H1 (cell line): ENCODE data around the gene PCDH9. TPM values are rescaled to one million over a fixed set of nuclear protein-coding genes. Genes with fewer than 3 reads are reported as not detected.

Source experiments
- CTCF ChIA-PET: fragments of 300-600 bp; sonication (Branson Sonifier 250); formaldehyde crosslinking; loops from one replicate; lab custom pipeline; 2021; ENCODE audit not compliant: partially characterized antibody; lab: Charles Lee
- POLR2A ChIA-PET: fragments of 300-600 bp; sonication (Branson Sonifier 250); formaldehyde crosslinking; loops from one replicate; lab custom pipeline; 2021; ENCODE audit warnings: inconsistent platforms; ENCODE audit not compliant: partially characterized antibody; lab: Charles Lee
- DNase-seq, 2 experiments: peaks; one replicate each; pipeline versions ENCODE4 v3.0.0 to v3.0.0-alpha.2; 2010 to 2022; ENCODE audit warnings: low spot score in 2 of 2, low read depth in 1 of 2, mixed read lengths in 1 of 2
- FAIRE-seq: peaks from 2 replicates; lab custom pipeline; 2011; peaks lifted over from hg19 to GRCh38; lab: Jason Lieb, UNC
- H2AFZ ChIP-seq: 2 replicates; pipeline ENCODE4 v1.8.1; 2012; ENCODE audit warnings: low read length, inconsistent platforms
- H2AK5ac ChIP-seq: 2 replicates; pipeline ENCODE4 v1.6.1; 2013; ENCODE audit warnings: low read depth, low read length
- H2BK120ac ChIP-seq: replicated peaks from 2 replicates; pipeline ENCODE3; 2013; ENCODE audit warnings: low read depth, low read length, inconsistent platforms
- H2BK12ac ChIP-seq: 2 replicates; pipeline ENCODE4 v1.6.1; 2013; ENCODE audit warnings: low read depth, low read length
- H2BK15ac ChIP-seq: 2 replicates; pipeline ENCODE4 v1.6.1; 2013; ENCODE audit warnings: low read length
- H2BK20ac ChIP-seq: 2 replicates; pipeline ENCODE4 v1.6.1; 2013; ENCODE audit warnings: low read length
- H2BK5ac ChIP-seq: 2 replicates; pipeline ENCODE4 v1.6.1; 2013; ENCODE audit warnings: low read depth, low read length
- H3K14ac ChIP-seq: 2 replicates; pipeline ENCODE4 v1.6.1; 2013; ENCODE audit warnings: inconsistent platforms; ENCODE audit not compliant: insufficient read length
- H3K18ac ChIP-seq: 2 replicates; pipeline ENCODE4 v1.6.1; 2013; ENCODE audit warnings: low read length; ENCODE audit errors: extremely low read depth
- H3K23ac ChIP-seq: 2 replicates; pipeline ENCODE4 v1.6.1; 2013; ENCODE audit warnings: inconsistent platforms; ENCODE audit not compliant: insufficient read length
- H3K23me2 ChIP-seq: 2 replicates; pipeline ENCODE4 v1.6.1; 2013; ENCODE audit warnings: low read depth, low read length
- H3K27ac ChIP-seq: 2 replicates; pipeline ENCODE4 v1.6.1; 2011; ENCODE audit warnings: low read depth, low read length, inconsistent platforms
- H3K27me3 ChIP-seq, 4 experiments: replicated peaks in 1 of 4; 1 replicate in 1 of 4; 2 replicates in 3 of 4; pipeline versions ENCODE4 v1.6.1 to v1.8.1; 2011 to 2013; ENCODE audit warnings: low read length in 3 of 4, mild to moderate bottlenecking in 3 of 4, inconsistent platforms in 2 of 4, mixed read lengths in 2 of 4, moderate library complexity in 1 of 4; ENCODE audit not compliant: control insufficient read depth in 3 of 4, insufficient read depth in 3 of 4; ENCODE audit errors: extremely low read depth in 1 of 4
- H3K36me3 ChIP-seq, 4 experiments: 2 replicates each; pipeline versions ENCODE4 v1.6.1 to v1.8.1; 2011 to 2013; ENCODE audit warnings: mild to moderate bottlenecking in 4 of 4, low read length in 3 of 4, moderate library complexity in 2 of 4, control low read depth in 1 of 4, inconsistent platforms in 1 of 4; ENCODE audit not compliant: insufficient read depth in 4 of 4, control insufficient read depth in 2 of 4
- H3K4ac ChIP-seq: replicated peaks from 2 replicates; pipeline ENCODE3; 2013; ENCODE audit warnings: low read length, low read depth, mixed read lengths, inconsistent platforms; ENCODE audit not compliant: insufficient read length
- H3K4me1 ChIP-seq, 4 experiments: replicated peaks in 1 of 4; 1 replicate in 1 of 4; 2 replicates in 3 of 4; pipeline versions ENCODE4 v1.6.1 to v1.8.1; 2011 to 2013; ENCODE audit warnings: low read length in 3 of 4, inconsistent platforms in 2 of 4, mixed read lengths in 1 of 4; ENCODE audit not compliant: insufficient read depth in 4 of 4, control insufficient read depth in 3 of 4
- H3K4me2 ChIP-seq, 2 experiments: 2 replicates each; pipeline versions ENCODE4 v1.6.1 to v1.8.1; 2011 to 2013; ENCODE audit warnings: low read depth in 2 of 2, low read length in 2 of 2, control low read depth in 1 of 2, inconsistent platforms in 1 of 2, mild to moderate bottlenecking in 1 of 2; ENCODE audit not compliant: insufficient read depth in 1 of 2
- H3K4me3 ChIP-seq, 4 experiments: fragments of 200-600, 300-600 bp in 1 of 4; sonication (generic), shearing (Covaris generic), sonication (Bioruptor Twin) in 1 of 4; 2 replicates each; pipeline versions ENCODE4 v1.5.1 to v1.8.1; 2011 to 2016; ENCODE audit warnings: low read length in 4 of 4, low read depth in 3 of 4, control low read depth in 2 of 4, inconsistent platforms in 2 of 4, mild to moderate bottlenecking in 2 of 4, mixed read lengths in 1 of 4, moderate library complexity in 1 of 4; ENCODE audit not compliant: insufficient read depth in 2 of 4; ENCODE audit errors: extremely low read depth in 1 of 4
- H3K56ac ChIP-seq: replicated peaks from 2 replicates; pipeline ENCODE3; 2013; ENCODE audit warnings: low read depth, mild to moderate bottlenecking, mixed read lengths, low read length, inconsistent platforms; ENCODE audit not compliant: insufficient read length
- H3K79me1 ChIP-seq: 2 replicates; pipeline ENCODE4 v1.6.1; 2013; ENCODE audit warnings: low read depth, low read length, control low read depth
- H3K79me2 ChIP-seq, 2 experiments: 2 replicates each; pipeline versions ENCODE4 v1.6.1 to v1.8.1; 2012 to 2013; ENCODE audit warnings: low read length in 2 of 2, mild to moderate bottlenecking in 2 of 2, inconsistent platforms in 1 of 2; ENCODE audit not compliant: insufficient read depth in 2 of 2, control insufficient read depth in 1 of 2
- H3K9ac ChIP-seq, 4 experiments: replicated peaks in 1 of 4; 1 replicate in 1 of 4; 2 replicates in 3 of 4; pipeline versions ENCODE4 v1.6.1 to v1.8.1; 2011 to 2013; ENCODE audit warnings: low read depth in 3 of 4, low read length in 3 of 4, control low read depth in 2 of 4, mild to moderate bottlenecking in 2 of 4, moderate library complexity in 2 of 4, inconsistent platforms in 1 of 4; ENCODE audit errors: extremely low read depth in 1 of 4
- H3K9me3 ChIP-seq, 2 experiments: 2 replicates each; pipeline versions ENCODE4 v1.6.1 to v1.8.1; 2012 to 2013; ENCODE audit warnings: mild to moderate bottlenecking in 2 of 2, moderate library complexity in 2 of 2, control low read depth in 1 of 2, inconsistent platforms in 1 of 2, low read depth in 1 of 2, low read length in 1 of 2, mixed read lengths in 1 of 2; ENCODE audit not compliant: insufficient read depth in 2 of 2
- H4K20me1 ChIP-seq, 2 experiments: replicated peaks in 1 of 2; 2 replicates each; pipeline versions ENCODE3 to v1.8.1; 2011 to 2013; ENCODE audit warnings: inconsistent platforms in 2 of 2, low read length in 2 of 2, mild to moderate bottlenecking in 1 of 2; ENCODE audit not compliant: insufficient read depth in 2 of 2, control insufficient read depth in 1 of 2
- H4K5ac ChIP-seq: 2 replicates; pipeline ENCODE4 v1.6.1; 2013; ENCODE audit warnings: low read length, low read depth, mixed read lengths, inconsistent platforms; ENCODE audit not compliant: insufficient read length
- H4K8ac ChIP-seq: 2 replicates; pipeline ENCODE4 v1.8.0; 2013; ENCODE audit warnings: mild to moderate bottlenecking, moderate library complexity, low read length, inconsistent platforms; ENCODE audit not compliant: insufficient read depth; ENCODE audit errors: extremely low read depth
- H4K91ac ChIP-seq: replicated peaks from 2 replicates; pipeline ENCODE3; 2013; ENCODE audit warnings: low read length, mixed read lengths, inconsistent platforms; ENCODE audit not compliant: insufficient read length
- BACH1 ChIP-seq: IDR thresholded peaks from 2 replicates; pipeline ENCODE4 v1.6.1; 2012; ENCODE audit warnings: low read length, improper control_type of control experiment
- BCL11A ChIP-seq, 2 experiments: IDR thresholded peaks; one replicate each; pipeline ENCODE4 v1.6.1; 2011; ENCODE audit warnings: low read depth in 2 of 2, low read length in 2 of 2, mild to moderate bottlenecking in 2 of 2
- CBX8 ChIP-seq: fragments of 300-800, 300-1000 bp; sonication (generic); IDR thresholded peaks from 2 replicates; pipeline ENCODE4 v1.7.1; 2016; ENCODE audit warnings: low read depth, low read length, borderline replicate concordance
- CTBP2 ChIP-seq: IDR thresholded peaks from 2 replicates; pipeline ENCODE4 v1.7.0; 2011; ENCODE audit warnings: borderline replicate concordance, mild to moderate bottlenecking, moderate library complexity, mixed read lengths, low read length; ENCODE audit not compliant: insufficient read depth, insufficient read length
- KDM1A ChIP-seq: fragments of 200-600, 300-600 bp; sonication (generic); IDR thresholded peaks from 2 replicates; pipeline ENCODE4 v1.7.1; 2016; ENCODE audit warnings: mild to moderate bottlenecking, low read length, borderline replicate concordance
- MAFK ChIP-seq: IDR thresholded peaks from 2 replicates; pipeline ENCODE4 v1.6.1; 2012; ENCODE audit warnings: low read depth, mild to moderate bottlenecking, improper control_type of control experiment, low read length
- NANOG ChIP-seq: IDR thresholded peaks from 2 replicates; pipeline ENCODE4 v1.6.1; 2011; ENCODE audit warnings: low read length, low read depth, mild to moderate bottlenecking, inconsistent platforms; ENCODE audit not compliant: insufficient read depth, poor library complexity, severe bottlenecking
- NRF1 ChIP-seq: IDR thresholded peaks from 2 replicates; pipeline ENCODE4 v1.6.1; 2011; ENCODE audit warnings: mild to moderate bottlenecking, low read depth, low read length, improper control_type of control experiment
- SIX5 ChIP-seq: IDR thresholded peaks from 2 replicates; pipeline ENCODE4 v1.6.1; 2011; ENCODE audit warnings: mild to moderate bottlenecking, low read depth, low read length
- SP1 ChIP-seq: IDR thresholded peaks from 2 replicates; pipeline ENCODE4 v1.6.1; 2011; ENCODE audit warnings: low read depth, low read length
- SRF ChIP-seq: IDR thresholded peaks from 2 replicates; pipeline ENCODE4 v1.6.1; 2011; ENCODE audit warnings: mild to moderate bottlenecking, low read depth, low read length, moderate library complexity
- SUZ12 ChIP-seq: fragments of 200-600 bp; sonication (generic); IDR thresholded peaks from 2 replicates; pipeline ENCODE4 v1.6.1; 2012; ENCODE audit warnings: mild to moderate bottlenecking, inconsistent platforms, low read length, moderate library complexity, mixed read lengths
- TAF1 ChIP-seq: IDR thresholded peaks from 2 replicates; pipeline ENCODE4 v1.6.1; 2011; ENCODE audit warnings: mild to moderate bottlenecking, low read depth, low read length
- TAF7 ChIP-seq: optimal IDR thresholded peaks from 2 replicates; pipeline ENCODE3; 2011; ENCODE audit warnings: low read depth, mild to moderate bottlenecking, inconsistent platforms, low read length, moderate library complexity, borderline replicate concordance
- WGBS, 2 experiments: shearing (Covaris generic) in 1 of 2; methylation state at CpG; one replicate each; pipeline versions ENCODE4 v1.1.6 to v1.1.7; 2013 to 2015; ENCODE audit warnings: low lambda C conversion rate in 2 of 2, mixed read lengths in 2 of 2, inconsistent platforms in 1 of 2, low coverage in 1 of 2, missing lambda C conversion rate in 1 of 2; ENCODE audit not compliant: insufficient replicate concordance in 2 of 2, insufficient coverage in 1 of 2, insufficient read length in 1 of 2; ENCODE audit errors: extremely low coverage in 1 of 2, missing lambda C conversion rate in 1 of 2; 5-methylcytosine and 5-hydroxymethylcytosine counted together
- polyA plus RNA-seq, 7 experiments: library from polyadenylated mRNA; depleted of rRNA in 3 of 7; stranded (reverse) in 5 of 7; unstranded in 2 of 7; fragments of >200 nt in 5 of 7; fragments of 200-250 nt in 2 of 7; gene quantifications; 1 replicate in 5 of 7; 2 replicates in 1 of 7; 4 replicates in 1 of 7; pipeline versions ENCODE4 v1.2.1 to v1.2.3, GENCODE V29; 2011 to 2013; ENCODE audit warnings: missing spikeins in 2 of 7, mixed read lengths in 2 of 7
- total RNA-seq: library from RNA; stranded (reverse); fragmentation: NEBNext Ultra II Directional; extraction: Animal tissue kit (Norgen Biotek cat#: 25700); gene quantifications from 2 replicates; pipeline ENCODE4 v1.2.1, GENCODE V29; 2021
- TF ChIP-seq, protein P1 (sequence below): IDR thresholded peaks from 2 replicates; pipeline ENCODE4 v1.6.1; 2012; ENCODE audit warnings: inconsistent platforms

PCDH9 gene
- total and polyA plus RNA-seq, 2 of the 8 experiments (the other 6 are each of a cell fraction or from before 2014, with no cell fraction given) = 0.12 to 0.60 TPM

DNA sequence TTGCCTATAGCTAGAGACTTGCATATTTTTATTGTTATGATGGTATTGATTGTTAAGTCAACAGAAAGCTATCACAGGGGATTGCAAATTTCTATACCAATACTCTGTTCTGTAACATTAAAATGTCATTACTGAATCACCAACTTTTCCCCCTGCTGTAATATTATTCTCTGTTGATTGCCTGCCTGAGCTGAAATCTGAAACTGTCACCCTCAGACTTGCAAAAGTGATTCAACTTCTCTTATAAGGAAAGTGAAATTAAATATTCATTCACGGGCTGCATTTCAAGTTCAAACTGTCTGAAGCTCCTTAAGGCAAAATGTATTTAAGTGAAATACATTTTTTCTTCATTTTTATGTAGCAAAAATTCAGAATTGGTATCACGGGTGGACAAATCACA lies 723.2 kb downstream of the PCDH9 start:
- Histone ChIP-seq H3K4me3 (no peak overlapping the region), H2BK120ac (no peak overlapping the region), H3K56ac (no peak overlapping the region), H3K23me2 (no peaks in the 10 kb centered on the region), H2AFZ (no peak overlapping the region), H3K36me3 (no peaks in the 10 kb centered on the region), H2AK5ac (no peak overlapping the region), H3K27me3 (no peaks in the 10 kb centered on the region), H2BK12ac (no peak overlapping the region), H3K9me3 (no peaks in the 10 kb centered on the region), H4K91ac (no peak overlapping the region), H3K4me2 (no peak overlapping the region), H4K8ac (no peak overlapping the region), H4K20me1 (no peaks in the 10 kb centered on the region), H3K9ac (no peak overlapping the region), H3K79me2 (no peaks in the 10 kb centered on the region), H4K5ac (no peak overlapping the region), H2BK15ac (no peak overlapping the region), H3K4ac (no peak overlapping the region), H3K79me1 (no peaks in the 10 kb centered on the region), H3K27ac (no peak overlapping the region), H2BK20ac (no peak overlapping the region), H3K18ac (no peak overlapping the region), H2BK5ac (no peak overlapping the region), H3K4me1 (peaks cover 0 to 14% (median 2%) of the 10 kb centered on the region in 4 experiments; a peak in 2 of 7 replicates), H3K14ac (no peak overlapping the region), H3K23ac (no peak overlapping the region)
- ChIA-PET CTCF (interaction anchor here (1.4 kb wide), 1 partner anchor 14 kb away, joined by 4 read pairs; no protein-coding TSS in a partner anchor), POLR2A (no interaction called here)
- FAIRE-seq (no peak), DNase-seq (no peak)
- 73% methylated on average over 2 of the region's 2 CpGs; no CpG with 5 or more reads in 1 of the 2 experiments for WGBS, 2 experiments
- TF ChIP-seq NRF1 (no peak), CTBP2 (no peak), TAF1 (no peak), KDM1A (no peak), NANOG (no peak), SUZ12 (no peak), SRF (no peak), MAFK (no peak), BCL11A (IDR thresholded peaks at IDR 0.05; ENCODE audit: low read depth in 2 of 2, low read length in 2 of 2) (no peak), SP1 (no peak), CBX8 (no peak), BACH1 (no peak), TAF7 (no peak), SIX5 (no peak)
- TF ChIP-seq, protein P1, sequence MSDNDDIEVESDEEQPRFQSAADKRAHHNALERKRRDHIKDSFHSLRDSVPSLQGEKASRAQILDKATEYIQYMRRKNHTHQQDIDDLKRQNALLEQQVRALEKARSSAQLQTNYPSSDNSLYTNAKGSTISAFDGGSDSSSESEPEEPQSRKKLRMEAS = no peak
